Measurements from ENCODE around the gene GALNT8.

GRCh38 chr12:4796216-4796615 is 76.0 kb downstream of the GALNT8 start:
- TF ChIP-seq GATA2 (IDR thresholded peaks at IDR 0.05; ENCODE audit: low read depth, low read length) (no peak), GATA3 (IDR thresholded peaks at IDR 0.05; ENCODE audit: low read depth, low read length) (no peak)
